Lung (tissue), 12 donors: Measurements from ENCODE around the gene OR2L13. TPM values are rescaled to one million over a fixed set of nuclear protein-coding genes. Genes with fewer than 3 reads are reported as not detected.

Experiments used
- ATAC-seq: fragments of 200-7000 bp; cut with Tn5 transposase; one replicate; pipeline ENCODE4 v1.9.1; 2020; ENCODE audit warnings: moderate number of reproducible peaks; ENCODE audit not compliant: insufficient read depth, low FRiP score
- DNase-seq, 3 donors: peaks; one replicate each; pipeline ENCODE4 v3.0.0-alpha.2; 2013 to 2017
- H3K27ac ChIP-seq, 2 donors: one replicate each; pipeline ENCODE4 v1.5.1; 2013; ENCODE audit warnings: mild to moderate bottlenecking in 2 of 2, moderate library complexity in 2 of 2, control low read depth in 1 of 2, inconsistent platforms in 1 of 2, low read depth in 1 of 2, low read length in 1 of 2
- H3K27me3 ChIP-seq, 3 donors: one replicate each; pipeline ENCODE4 v1.5.1; 2013; ENCODE audit warnings: low read length in 2 of 3; ENCODE audit not compliant: control insufficient read depth in 3 of 3, insufficient read depth in 3 of 3
- H3K36me3 ChIP-seq, 4 donors: one replicate each; pipeline ENCODE4 v1.5.1; 2013; ENCODE audit warnings: low read length in 4 of 4, mild to moderate bottlenecking in 1 of 4, moderate library complexity in 1 of 4; ENCODE audit not compliant: control insufficient read depth in 4 of 4, insufficient read depth in 4 of 4
- H3K4me1 ChIP-seq, 5 donors: one replicate each; pipeline ENCODE4 v1.5.1; 2013; ENCODE audit warnings: low read length in 5 of 5, mild to moderate bottlenecking in 2 of 5, moderate library complexity in 1 of 5; ENCODE audit not compliant: control insufficient read depth in 5 of 5, insufficient read depth in 5 of 5
- H3K4me3 ChIP-seq: one replicate; pipeline ENCODE4 v1.5.1; 2013; ENCODE audit warnings: mild to moderate bottlenecking, control low read depth, moderate library complexity
- H3K9ac ChIP-seq, 2 donors: one replicate each; pipeline ENCODE4 v1.5.1; 2013; ENCODE audit warnings: low read length in 2 of 2, control low read depth in 1 of 2; ENCODE audit not compliant: insufficient read depth in 1 of 2
- H3K9me3 ChIP-seq, 4 donors: one replicate each; pipeline ENCODE4 v1.5.1; 2013; ENCODE audit warnings: low read length in 3 of 4, mild to moderate bottlenecking in 1 of 4, moderate library complexity in 1 of 4; ENCODE audit not compliant: control insufficient read depth in 4 of 4, insufficient read depth in 3 of 4
- CTCF ChIP-seq: IDR thresholded peaks from 2 replicates; pipeline ENCODE4 v1.5.1; 2012; ENCODE audit warnings: mild to moderate bottlenecking; ENCODE audit errors: control extremely low read depth, extremely low read depth
- WGBS, 2 donors: extraction: QIAGEN DNeasy Blood & Tissue Kit; methylation state at CpG; one replicate each; pipeline ENCODE4 v1.1.7; 2013; 5-methylcytosine and 5-hydroxymethylcytosine counted together
- polyA plus RNA-seq, 2 donors: library from polyadenylated mRNA; stranded (reverse); fragments of 200-250 nt; gene quantifications; one replicate each; pipeline ENCODE4 v1.2.1, GENCODE V29; 2013
- total RNA-seq, 2 donors: library from RNA; depleted of rRNA in 1 of 2; stranded (reverse); fragments of >200 nt in 1 of 2; gene quantifications; one replicate each; pipeline ENCODE4 v1.2.1, GENCODE V29; 2014 to 2021
- donor health status: control.
- donor health status: control.
- donor health status: Bipolar disorder and iron deficiency.
- donor health status: healthy.
- donor health status: DM: yes; HTN: yes; CAD: no.

Gene OR2L13
- total and polyA plus RNA-seq, 4 donors: 0.03 TPM; not detected in 3

GRCh38 chr1:248047008-248047407 lies 48.0 kb upstream of the OR2L13 start:
- peaks cover 0 to 4% (median 1%) of the 10 kb centered on the region in 4 donors for H3K9me3 ChIP-seq
- no peak overlapping the region for H3K27ac ChIP-seq
- no peaks in the 10 kb centered on the region for H3K27me3 ChIP-seq
- H3K4me3 ChIP-seq: no peak overlapping the region
- no peak overlapping the region for H3K9ac ChIP-seq
- no peaks in the 10 kb centered on the region for H3K4me1 ChIP-seq
- no peaks in the 10 kb centered on the region for H3K36me3 ChIP-seq
- no peak for TF ChIP-seq CTCF
- WGBS, 2 donors: 51 to 77% methylated on average over 1 of the region's 1 CpG
- ATAC-seq (no peak), DNase-seq (no peak)

DNA sequence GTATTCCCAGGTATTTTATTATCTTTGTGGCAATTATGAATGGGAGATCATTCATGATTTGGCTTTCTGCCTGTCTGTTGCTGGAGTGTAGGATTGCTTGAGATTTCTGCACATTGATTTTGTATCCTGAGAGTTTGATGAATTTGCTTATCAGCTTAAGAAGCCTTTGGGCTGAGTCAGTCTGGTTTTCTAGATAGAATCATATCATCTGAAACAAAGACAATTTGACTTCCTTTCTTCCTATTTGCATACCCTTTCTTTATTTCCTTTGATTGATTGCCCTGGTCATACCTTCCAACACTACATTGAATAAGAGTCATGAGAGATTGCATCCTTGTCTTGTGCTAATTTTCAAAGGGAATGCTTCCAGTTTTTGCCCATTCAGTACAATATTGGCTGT lies 40.3 kb upstream of the OR2L13 start:
- no peaks in the 10 kb centered on the region for H3K36me3 ChIP-seq
- no peak overlapping the region for H3K9ac ChIP-seq
- no peak for TF ChIP-seq CTCF
- H3K27ac ChIP-seq: no peak overlapping the region
- DNase-seq (no peak), ATAC-seq (no peak)
- H3K27me3 ChIP-seq: no peaks in the 10 kb centered on the region
- H3K9me3 ChIP-seq: peaks cover 0 to 9% (median 5%) of the 10 kb centered on the region in 4 donors
- no peak overlapping the region for H3K4me3 ChIP-seq
- H3K4me1 ChIP-seq: no peaks in the 10 kb centered on the region

DNA sequence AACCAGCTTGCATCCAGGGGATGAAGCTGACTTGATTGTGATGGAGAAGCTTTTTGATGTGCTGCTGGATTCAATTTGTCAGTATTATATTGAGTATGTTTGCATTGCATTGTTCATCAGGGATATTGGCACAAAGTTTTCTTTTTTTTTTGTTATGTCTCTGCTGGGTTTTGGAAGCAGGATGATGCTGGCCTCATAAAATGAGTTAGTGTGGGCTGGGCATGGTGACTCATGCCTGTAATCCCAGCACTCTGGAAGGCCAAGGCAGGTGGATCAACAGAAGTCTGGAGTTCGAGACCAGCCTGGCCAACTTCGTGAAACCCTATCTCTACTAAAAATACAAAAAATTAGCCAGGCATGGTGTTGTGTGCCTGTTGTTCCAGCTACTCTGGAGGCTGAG lies 39.7 kb upstream of the OR2L13 start:
- WGBS, 2 donors: 74 to 90% methylated on average over 2 of the region's 2 CpGs
- Histone ChIP-seq H3K9ac (no peak overlapping the region), H3K27me3 (no peaks in the 10 kb centered on the region), H3K27ac (no peak overlapping the region), H3K9me3 (peaks cover 0 to 9% (median 5%) of the 10 kb centered on the region in 4 donors), H3K4me1 (no peaks in the 10 kb centered on the region), H3K4me3 (no peak overlapping the region), H3K36me3 (no peaks in the 10 kb centered on the region)
- no peak for ATAC-seq
- DNase-seq: no peak
- TF ChIP-seq CTCF: no peak

- no peak overlapping the region for H3K4me3 ChIP-seq
- ATAC-seq: no peak
- WGBS, 2 donors: 79 to 89% methylated on average over 2 of the region's 2 CpGs
- H3K9me3 ChIP-seq: peaks cover 0 to 2% (median 0%) of the 10 kb centered on the region in 4 donors
- no peaks in the 10 kb centered on the region for H3K27me3 ChIP-seq
- no peak for DNase-seq
- no peaks in the 10 kb centered on the region for H3K36me3 ChIP-seq
- no peak for TF ChIP-seq CTCF
- H3K9ac ChIP-seq: no peak overlapping the region
- no peaks in the 10 kb centered on the region for H3K4me1 ChIP-seq
- H3K27ac ChIP-seq: no peak overlapping the region
These were observed 29.9 kb upstream of the OR2L13 start for GRCh38 chr1:248065071-248065470.
